Right atrium auricular region (tissue), 2 donors: ENCODE measurements around the gene RAB28. TPM values are rescaled to one million over a fixed set of nuclear protein-coding genes. Genes with fewer than 3 reads are reported as not detected.

ENCODE experiments used
- DNase-seq: peaks from one replicate; pipeline ENCODE4 v3.0.0-alpha.2; 2019; ENCODE audit warnings: low spot score
- H3K27ac ChIP-seq, 2 donors: fragments of 200-600 bp; sonication (generic); 1 replicate in 1 of 2; 2 replicates in 1 of 2; pipeline ENCODE4 v1.5.1; 2016 to 2019
- H3K27me3 ChIP-seq, 2 donors: fragments of 200-600 bp; sonication (generic); one replicate each; pipeline versions ENCODE4 v1.5.1 to v1.6.0; 2017 to 2019
- H3K36me3 ChIP-seq: fragments of 200-600 bp; sonication (generic); one replicate; pipeline ENCODE4 v1.5.1; 2016
- H3K4me1 ChIP-seq, 2 donors: fragments of 200-600 bp; sonication (generic); one replicate each; pipeline versions ENCODE4 v1.5.1 to v1.6.0; 2017 to 2019
- H3K4me3 ChIP-seq, 2 donors: fragments of 200-600 bp; sonication (generic); 1 replicate in 1 of 2; 2 replicates in 1 of 2; pipeline ENCODE4 v1.5.1; 2017 to 2019; ENCODE audit warnings: mild to moderate bottlenecking in 1 of 2, moderate library complexity in 1 of 2
- H3K9me3 ChIP-seq, 2 donors: fragments of 200-600 bp; sonication (generic); one replicate each; pipeline ENCODE4 v1.5.1; 2019
- CTCF ChIP-seq, 2 donors: fragments of 200-600 bp; sonication (generic); IDR thresholded peaks; one replicate each; pipeline ENCODE4 v1.5.1; 2019; ENCODE audit warnings: antibody characterized with exemption in 2 of 2
- total RNA-seq, 2 donors: library from RNA; depleted of rRNA; stranded (reverse); fragments of >200 nt; gene quantifications; one replicate each; pipeline ENCODE4 v1.1.0, GENCODE V29; 2016

Gene RAB28
- total RNA-seq, 2 donors from 2014 or later, result 15.3 to 19.8 TPM

- H3K27ac ChIP-seq, result no peak overlapping the region
- H3K9me3 ChIP-seq, result no peaks in the 10 kb centered on the region
- H3K27me3 ChIP-seq, result no peaks in the 10 kb centered on the region
- H3K4me3 ChIP-seq, result no peak overlapping the region
- DNase-seq, result no peak
- no peaks in the 10 kb centered on the region for H3K4me1 ChIP-seq
- TF ChIP-seq CTCF (IDR thresholded peaks at IDR 0.05), result no peak
- no peaks in the 10 kb centered on the region for H3K36me3 ChIP-seq
These were observed 136.5 kb downstream of the RAB28 start for GRCh38 chr4:13347517-13348125.

GRCh38 chr4:13344216-13344615 is 139.9 kb downstream of the RAB28 start:
- Histone ChIP-seq H3K4me3 (no peak overlapping the region), H3K9me3 (no peaks in the 10 kb centered on the region), H3K27ac (no peak overlapping the region), H3K36me3 (no peaks in the 10 kb centered on the region), H3K4me1 (no peaks in the 10 kb centered on the region), H3K27me3 (no peaks in the 10 kb centered on the region)
- TF ChIP-seq CTCF (IDR thresholded peaks at IDR 0.05), result no peak
- DNase-seq, result no peak

- no peaks in the 10 kb centered on the region for H3K9me3 ChIP-seq
- H3K27me3 ChIP-seq, result no peaks in the 10 kb centered on the region
- no peak overlapping the region for H3K4me3 ChIP-seq
- no peak overlapping the region for H3K27ac ChIP-seq
- H3K4me1 ChIP-seq, result no peaks in the 10 kb centered on the region
- H3K36me3 ChIP-seq, result no peaks in the 10 kb centered on the region
- DNase-seq, result no peak
- TF ChIP-seq CTCF (IDR thresholded peaks at IDR 0.05), result no peak
These were observed 143.5 kb downstream of the RAB28 start for GRCh38 chr4:13340672-13341071.

GRCh38 chr4:13331827-13332226 is 152.3 kb downstream of the RAB28 start:
- Histone ChIP-seq H3K36me3 (no peaks in the 10 kb centered on the region), H3K27ac (no peak overlapping the region), H3K4me3 (no peak overlapping the region), H3K4me1 (no peaks in the 10 kb centered on the region), H3K27me3 (no peaks in the 10 kb centered on the region), H3K9me3 (no peaks in the 10 kb centered on the region)
- TF ChIP-seq CTCF (IDR thresholded peaks at IDR 0.05), result no peak
- DNase-seq, result no peak

GRCh38 chr4:13329963-13330362 is 154.2 kb downstream of the RAB28 start:
- Histone ChIP-seq H3K36me3 (no peaks in the 10 kb centered on the region), H3K4me1 (no peaks in the 10 kb centered on the region), H3K27me3 (no peaks in the 10 kb centered on the region), H3K27ac (no peak overlapping the region), H3K4me3 (no peak overlapping the region), H3K9me3 (no peaks in the 10 kb centered on the region)
- no peak for TF ChIP-seq CTCF (IDR thresholded peaks at IDR 0.05)
- no peak for DNase-seq

GRCh38 chr4:13329340-13329850 is 154.7 kb downstream of the RAB28 start:
- H3K4me1 ChIP-seq, result no peaks in the 10 kb centered on the region
- H3K27ac ChIP-seq, result no peak overlapping the region
- no peaks in the 10 kb centered on the region for H3K9me3 ChIP-seq
- H3K27me3 ChIP-seq, result no peaks in the 10 kb centered on the region
- no peak for TF ChIP-seq CTCF (IDR thresholded peaks at IDR 0.05)
- no peak for DNase-seq
- H3K4me3 ChIP-seq, result no peak overlapping the region
- H3K36me3 ChIP-seq, result no peaks in the 10 kb centered on the region
